Brain microvascular endothelial cell (primary cell): ENCODE results near the gene WDFY3.

Experiments used
- DNase-seq: peaks from one replicate; pipeline ENCODE4 v3.0.0-alpha.2; 2020
- H3K27ac ChIP-seq: fragments of 250-450 bp; sonication (Bioruptor Pico); 2 replicates; pipeline ENCODE4 v1.5.1; 2020; ENCODE audit warnings: mild to moderate bottlenecking, moderate library complexity
- H3K27me3 ChIP-seq: fragments of 250-450 bp; sonication (Bioruptor Pico); replicated peaks from 2 replicates; pipeline ENCODE4 v1.5.1; 2020; ENCODE audit warnings: mild to moderate bottlenecking
- H3K36me3 ChIP-seq: fragments of 250-450 bp; sonication (Bioruptor Pico); replicated peaks from 2 replicates; pipeline ENCODE4 v1.5.1; 2020; ENCODE audit warnings: mild to moderate bottlenecking
- H3K4me3 ChIP-seq: 2 replicates; pipeline ENCODE4 v1.5.1; 2011; ENCODE audit warnings: low read depth, mild to moderate bottlenecking, control low read depth, low read length, moderate library complexity
- in situ Hi-C: cut with HindIII; loops from 2 replicates; pipeline ENCODE4 v1.10.0; 2017; ENCODE audit warnings: low sequenced_read_pairs, low pct_ligation_motif_present
- TF ChIP-seq, protein P1 (sequence below): IDR thresholded peaks from 2 replicates; pipeline ENCODE4 v1.5.1; 2011; ENCODE audit warnings: low read depth, mild to moderate bottlenecking, moderate library complexity, low read length, control low read depth, inconsistent platforms; ENCODE audit errors: missing control alignments

The WDFY3 gene

DNA sequence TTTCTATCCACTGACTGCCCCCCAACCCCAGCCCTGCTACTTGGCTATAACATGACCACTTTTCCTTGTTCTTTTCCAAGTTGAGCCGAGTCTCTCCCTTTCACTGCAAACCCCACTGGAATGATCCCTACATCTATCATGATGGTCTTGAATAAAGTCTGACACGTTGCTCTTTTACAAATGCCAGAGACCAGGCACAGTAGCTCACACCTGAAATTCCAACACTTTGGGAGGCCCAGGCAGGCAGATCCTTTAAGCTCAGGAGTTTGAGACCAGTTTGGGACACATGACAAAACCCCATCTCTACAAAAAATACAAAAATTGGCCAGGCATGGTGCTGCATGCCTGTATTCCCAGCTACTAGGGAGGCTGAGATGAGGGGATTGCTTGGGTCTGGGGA, 100.9 kb downstream of the WDFY3 start:
- H3K36me3 ChIP-seq = no peaks in the 10 kb centered on the region
- H3K27me3 ChIP-seq = no peaks in the 10 kb centered on the region
- H3K27ac ChIP-seq = no peak overlapping the region
- H3K4me3 ChIP-seq = no peak overlapping the region
- in situ Hi-C loops = no loop called here
- TF ChIP-seq, protein P1, sequence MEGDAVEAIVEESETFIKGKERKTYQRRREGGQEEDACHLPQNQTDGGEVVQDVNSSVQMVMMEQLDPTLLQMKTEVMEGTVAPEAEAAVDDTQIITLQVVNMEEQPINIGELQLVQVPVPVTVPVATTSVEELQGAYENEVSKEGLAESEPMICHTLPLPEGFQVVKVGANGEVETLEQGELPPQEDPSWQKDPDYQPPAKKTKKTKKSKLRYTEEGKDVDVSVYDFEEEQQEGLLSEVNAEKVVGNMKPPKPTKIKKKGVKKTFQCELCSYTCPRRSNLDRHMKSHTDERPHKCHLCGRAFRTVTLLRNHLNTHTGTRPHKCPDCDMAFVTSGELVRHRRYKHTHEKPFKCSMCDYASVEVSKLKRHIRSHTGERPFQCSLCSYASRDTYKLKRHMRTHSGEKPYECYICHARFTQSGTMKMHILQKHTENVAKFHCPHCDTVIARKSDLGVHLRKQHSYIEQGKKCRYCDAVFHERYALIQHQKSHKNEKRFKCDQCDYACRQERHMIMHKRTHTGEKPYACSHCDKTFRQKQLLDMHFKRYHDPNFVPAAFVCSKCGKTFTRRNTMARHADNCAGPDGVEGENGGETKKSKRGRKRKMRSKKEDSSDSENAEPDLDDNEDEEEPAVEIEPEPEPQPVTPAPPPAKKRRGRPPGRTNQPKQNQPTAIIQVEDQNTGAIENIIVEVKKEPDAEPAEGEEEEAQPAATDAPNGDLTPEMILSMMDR = no peak
- no peak for DNase-seq

DNA sequence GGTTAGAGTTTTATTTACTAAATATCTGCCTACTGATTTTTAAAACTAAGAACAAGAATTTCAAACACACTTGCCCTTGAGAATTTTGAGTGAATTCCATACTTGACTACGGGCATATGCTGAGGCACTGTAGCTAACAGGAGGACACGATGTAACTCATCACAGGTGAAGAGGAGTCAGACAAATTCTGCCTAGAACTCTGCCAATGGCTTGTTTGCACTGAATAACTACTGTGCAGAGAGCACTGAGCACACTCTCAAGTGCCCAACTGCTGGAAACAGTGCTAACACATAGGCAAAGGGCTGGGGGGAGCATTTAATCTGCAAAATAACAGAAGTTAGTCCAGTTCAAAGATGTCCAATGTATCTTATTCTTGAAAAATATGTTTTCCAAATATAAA, 104.4 kb downstream of the WDFY3 start:
- in situ Hi-C loops = no loop called here
- DNase-seq = no peak
- Histone ChIP-seq H3K36me3 (peaks cover 3% of the 10 kb centered on the region), H3K4me3 (no peak overlapping the region), H3K27me3 (no peaks in the 10 kb centered on the region), H3K27ac (no peak overlapping the region)
- TF ChIP-seq, protein P1 = no peak

DNA sequence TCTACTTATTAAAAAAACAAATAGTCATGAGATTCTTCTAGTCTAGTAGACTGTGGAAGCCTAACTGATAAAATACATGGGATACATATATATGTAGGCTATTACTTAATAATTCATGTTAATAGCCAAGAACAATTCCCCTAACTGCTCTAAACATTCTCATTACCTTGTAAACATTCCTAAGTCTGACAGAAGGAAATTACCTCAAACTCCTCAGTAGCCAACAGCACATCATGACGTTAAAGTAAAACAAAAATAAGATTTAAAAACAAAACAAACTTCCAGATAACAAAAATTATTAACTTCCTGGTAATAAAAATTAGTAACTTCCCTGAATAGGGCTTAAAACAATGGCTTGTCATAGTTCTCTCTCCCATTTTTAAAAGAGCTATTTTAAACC, 109.2 kb downstream of the WDFY3 start:
- DNase-seq = no peak
- in situ Hi-C loops = no loop called here
- no peak overlapping the region for H3K4me3 ChIP-seq
- H3K27me3 ChIP-seq = no peaks in the 10 kb centered on the region
- TF ChIP-seq, protein P1 = no peak
- H3K36me3 ChIP-seq = peaks cover 3% of the 10 kb centered on the region
- no peak overlapping the region for H3K27ac ChIP-seq

DNA sequence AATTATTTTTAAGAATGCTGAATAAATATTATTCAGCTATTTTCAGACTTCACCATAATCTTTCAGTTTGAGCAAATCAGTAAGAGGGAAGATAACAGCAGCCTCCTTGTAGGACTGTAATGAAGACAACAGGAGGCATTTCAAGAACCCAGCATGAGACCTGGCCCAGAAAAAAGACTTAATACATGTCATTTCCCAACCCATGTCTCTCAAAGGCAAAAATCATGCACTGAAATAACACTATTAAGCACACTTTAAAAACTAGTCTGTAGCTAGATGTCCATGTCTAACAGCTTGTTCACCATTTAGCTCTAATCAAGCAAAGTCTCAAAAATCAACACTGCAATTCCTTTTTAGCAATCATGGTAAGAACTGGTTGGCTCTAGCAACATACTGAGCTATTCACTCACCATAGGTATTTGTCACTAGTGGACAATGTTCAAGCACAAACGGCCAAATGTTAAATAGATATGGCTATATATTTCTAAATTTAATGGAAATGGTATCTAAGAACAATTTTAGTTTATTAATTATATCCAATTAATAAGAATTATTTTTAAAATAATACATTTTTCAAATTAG, 109.9 kb downstream of the WDFY3 start:
- no peak overlapping the region for H3K27ac ChIP-seq
- H3K4me3 ChIP-seq = no peak overlapping the region
- TF ChIP-seq, protein P1 = no peak
- in situ Hi-C loops = no loop called here
- DNase-seq = no peak
- H3K36me3 ChIP-seq = peaks cover 3% of the 10 kb centered on the region
- no peaks in the 10 kb centered on the region for H3K27me3 ChIP-seq

DNA sequence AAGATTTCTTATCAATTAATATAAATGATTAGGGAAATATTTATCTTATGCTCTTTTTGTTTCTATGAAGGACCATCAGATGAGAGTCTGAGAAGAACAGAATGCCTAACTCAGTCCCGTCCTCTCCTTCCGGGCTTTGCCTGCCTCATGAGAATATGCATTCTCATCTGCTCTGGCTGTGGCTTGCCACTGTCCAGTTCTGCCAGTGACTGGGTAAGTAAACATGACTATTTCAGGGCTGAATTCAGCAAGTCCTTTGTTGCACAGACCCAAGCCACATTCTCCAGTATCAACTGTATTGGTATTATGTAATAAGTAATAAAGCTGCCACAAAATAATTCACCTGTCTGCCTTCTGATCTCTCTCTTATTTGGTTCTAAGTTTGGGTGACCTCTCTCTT, 110.7 kb downstream of the WDFY3 start:
- H3K36me3 ChIP-seq = peaks cover 3% of the 10 kb centered on the region
- no peaks in the 10 kb centered on the region for H3K27me3 ChIP-seq
- H3K4me3 ChIP-seq = no peak overlapping the region
- peak; percentile 46 for DNase-seq
- H3K27ac ChIP-seq = no peak overlapping the region
- in situ Hi-C loops = no loop called here
- TF ChIP-seq, protein P1 = no peak

DNA sequence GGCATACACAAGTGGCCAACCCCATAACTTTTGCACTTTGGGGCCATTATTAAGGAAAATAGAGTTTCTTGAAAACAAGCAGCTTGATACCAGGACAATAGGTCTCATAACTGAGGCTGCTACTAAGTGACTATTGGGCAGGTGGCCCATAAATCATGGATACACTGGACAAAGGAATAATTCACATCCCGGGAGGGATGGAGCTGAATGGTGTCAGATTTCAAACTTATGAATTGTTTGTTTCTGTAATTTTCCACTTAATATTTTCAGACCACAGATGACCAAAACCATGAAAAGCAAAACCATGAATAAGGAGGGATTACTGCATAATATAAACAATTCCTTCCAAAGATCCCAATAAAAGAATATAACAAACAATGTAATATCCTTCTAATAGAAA, 114.4 kb downstream of the WDFY3 start:
- TF ChIP-seq, protein P1 = no peak
- H3K27me3 ChIP-seq = no peaks in the 10 kb centered on the region
- H3K4me3 ChIP-seq = no peak overlapping the region
- H3K27ac ChIP-seq = no peak overlapping the region
- peaks cover 4% of the 10 kb centered on the region for H3K36me3 ChIP-seq
- DNase-seq = no peak
- in situ Hi-C loops = no loop called here
